Kasumi-1 (cell line): ENCODE data around the gene CFAP43.
"Not testable (repeated sequence)": the region's sequence is repeated elsewhere in the genome, so short reads cannot be mapped to it uniquely, and the experiment has no call there.

Experiments used
- DNase-seq, 2 experiments: peaks; one replicate each; lab custom pipeline; 2025; lab: John Stamatoyannopoulos, UW

CFAP43 gene

DNA sequence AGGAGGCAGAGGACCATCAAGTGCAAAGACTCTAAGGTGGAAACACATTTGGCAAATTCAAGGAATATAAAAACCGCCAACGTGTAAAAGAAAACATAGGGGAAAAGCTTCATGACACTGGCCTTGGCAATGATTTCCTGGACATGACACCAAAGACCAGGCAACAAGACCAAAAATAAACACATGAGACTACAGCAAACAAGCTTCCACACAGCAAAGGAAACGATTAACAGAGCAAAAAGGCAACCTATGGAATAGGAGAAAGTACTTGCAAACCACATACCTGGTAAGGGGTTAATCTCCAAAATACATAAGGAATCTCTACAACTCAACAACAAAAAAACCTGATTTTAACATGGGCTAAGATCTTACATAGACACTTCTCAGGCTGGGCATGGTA is 26.0 kb upstream of the CFAP43 start:
- no peak for DNase-seq

DNA sequence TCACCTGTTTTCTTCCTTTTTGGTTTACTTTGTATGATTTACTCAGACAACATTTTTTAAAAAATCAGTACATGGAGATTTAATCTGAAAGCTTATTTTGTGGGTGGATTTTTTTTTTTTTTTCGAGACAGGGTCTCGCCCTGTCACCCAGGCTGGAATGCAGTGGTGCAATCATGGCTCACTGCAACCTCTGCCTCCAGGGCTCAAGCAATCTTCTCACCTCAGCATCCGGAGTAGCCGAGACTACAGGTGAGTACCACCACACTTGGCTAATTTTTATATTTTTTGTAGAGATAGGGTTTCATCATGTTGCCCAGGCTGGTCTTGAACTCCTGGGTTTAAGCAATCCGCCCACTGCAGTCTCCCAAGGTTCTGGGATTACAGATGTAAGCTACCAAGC is 25.1 kb upstream of the CFAP43 start:
- no peak for DNase-seq

DNA sequence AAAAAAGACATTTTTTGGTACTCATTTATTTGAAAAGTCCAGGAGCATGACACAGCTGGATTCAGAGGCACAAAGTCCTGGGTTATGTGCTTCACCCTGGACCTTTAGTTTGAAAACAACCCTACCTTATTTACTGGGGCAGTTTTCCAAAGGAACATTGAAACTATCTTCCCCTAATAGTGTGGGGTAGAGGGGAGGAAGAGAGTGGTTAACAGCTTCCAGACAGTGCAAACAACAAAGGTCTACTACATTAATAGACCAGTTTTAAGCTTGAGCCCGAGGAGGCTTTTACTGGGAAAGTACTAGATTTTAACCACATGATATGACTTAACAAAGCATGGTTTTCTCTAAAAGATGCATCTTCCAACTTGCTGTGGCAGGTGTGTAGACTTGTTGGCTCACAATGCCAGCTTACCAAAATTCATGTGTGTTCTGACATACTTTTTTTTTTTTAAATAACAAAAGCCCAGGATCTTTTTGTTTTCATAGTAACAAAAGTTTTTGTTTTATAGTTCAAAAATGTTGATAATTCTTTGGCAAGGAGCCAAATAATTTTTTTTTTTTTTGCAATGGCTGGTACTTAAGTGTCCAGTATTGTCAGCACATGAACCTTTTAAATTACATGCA is 24.3 kb upstream of the CFAP43 start:
- DNase-seq: peak; percentile 30 to 39

GRCh38 chr10:104255311-104255981 is 23.3 kb upstream of the CFAP43 start:
- DNase-seq: peak; percentile 85 to 86

GRCh38 chr10:104254493-104255310 is 22.5 kb upstream of the CFAP43 start, which contains the start of gene GSTO1:
Gene GSTO1 (plus strand): TSS chr10:104254892. CDS start chr10:104254929, 37 bp downstream.
- DNase-seq: peak; percentile 95

DNA sequence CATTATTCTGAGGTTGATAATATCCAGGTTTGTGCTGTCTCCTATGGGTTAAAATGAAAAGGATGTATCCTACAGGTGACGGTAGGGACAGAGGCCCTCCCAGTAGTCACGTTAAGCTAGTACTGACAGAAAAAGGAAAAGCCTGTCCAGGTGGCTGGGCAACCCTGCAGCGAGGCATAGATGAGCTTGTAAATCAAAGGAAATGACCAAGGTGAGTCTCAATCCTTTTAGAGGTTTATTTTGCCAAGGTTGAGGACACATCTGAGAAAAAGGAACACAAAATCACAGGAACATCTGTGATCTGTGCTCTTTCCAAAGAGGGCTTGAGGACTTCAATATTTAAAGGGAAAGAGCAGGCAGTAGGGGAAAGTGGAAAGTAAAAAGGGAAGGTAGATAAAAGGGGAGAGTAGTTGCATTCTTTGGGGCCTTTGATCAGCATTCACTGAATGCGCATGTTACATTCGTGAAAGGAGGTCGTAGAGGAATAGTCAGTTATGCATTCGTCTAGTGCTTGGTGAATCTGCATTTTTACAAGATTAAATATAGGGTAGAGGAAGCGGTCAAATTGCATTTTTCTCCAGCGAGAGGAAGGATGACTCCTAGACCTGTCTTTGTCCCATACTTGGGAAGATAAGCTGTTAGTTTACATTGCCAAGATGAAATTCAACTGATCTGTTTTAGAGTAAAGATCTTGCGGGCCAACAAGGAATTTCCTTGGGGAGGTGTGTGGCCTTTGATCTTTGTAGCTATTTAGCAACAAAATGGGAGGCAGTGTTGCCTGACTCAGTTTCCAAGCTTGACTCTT is 21.6 kb upstream of the CFAP43 start:
- DNase-seq: no peak

- DNase-seq: no peak
These were observed 20.9 kb upstream of the CFAP43 start for GRCh38 chr10:104253106-104253505.

GRCh38 chr10:104252368-104252767 is 20.2 kb upstream of the CFAP43 start:
- DNase-seq: peak in 1 of 2 experiments; percentile 3

DNA sequence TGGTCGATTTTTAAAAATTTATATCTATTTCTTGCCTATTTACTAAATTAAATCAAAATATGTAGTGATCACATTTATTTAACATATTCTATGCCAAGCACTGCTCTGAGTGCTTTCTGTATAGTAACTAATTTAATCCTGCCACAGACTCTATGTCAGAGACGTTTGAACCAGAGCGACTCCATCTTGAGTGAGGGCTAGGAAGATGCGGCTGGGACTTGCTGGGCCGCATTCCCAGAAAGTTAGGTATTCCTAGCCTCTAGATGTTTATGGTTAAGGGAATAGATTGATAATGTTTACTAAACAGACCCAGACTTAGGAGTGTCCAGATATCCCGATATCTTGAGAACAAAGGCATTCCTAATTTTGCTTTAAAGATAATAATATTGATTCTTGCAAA is 19.3 kb upstream of the CFAP43 start:
- no peak for DNase-seq

GRCh38 chr10:104250371-104250770 is 18.2 kb upstream of the CFAP43 start:
- DNase-seq: no peak

- not testable (repeated sequence) for DNase-seq
These were observed 16.8 kb upstream of the CFAP43 start for GRCh38 chr10:104248931-104249330.

DNA sequence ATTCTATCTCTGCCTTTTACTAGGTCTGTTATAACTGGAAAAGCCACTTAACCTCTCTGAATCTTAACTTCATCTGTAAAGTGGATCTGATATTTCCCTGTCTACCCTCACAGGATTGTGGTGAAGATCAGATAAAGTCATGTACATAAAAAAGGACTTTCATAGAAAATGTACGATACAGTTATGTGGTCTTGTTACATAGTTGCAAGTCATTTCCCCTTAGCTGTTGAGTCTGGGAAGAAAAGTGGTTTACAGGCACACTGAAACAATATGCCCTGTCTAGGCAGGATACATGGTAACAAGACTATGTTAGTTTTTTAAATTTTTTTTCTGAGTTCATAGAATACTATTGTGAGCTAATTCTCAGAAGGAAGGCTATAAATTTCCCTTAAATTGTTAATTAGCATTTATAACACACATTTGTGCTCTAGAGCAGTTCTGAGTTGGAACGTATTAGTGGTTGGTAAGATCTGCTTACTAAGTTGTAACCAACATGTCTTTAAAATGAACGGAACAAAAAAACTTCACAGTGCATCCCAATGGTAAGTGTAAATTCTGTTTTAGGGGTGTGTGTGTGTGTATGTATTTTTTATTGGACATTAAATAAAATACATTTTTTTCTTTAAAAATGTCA is 15.5 kb upstream of the CFAP43 start:
- no peak for DNase-seq

- no peak for DNase-seq
These were observed 14.8 kb upstream of the CFAP43 start for GRCh38 chr10:104246976-104247375.

GRCh38 chr10:104245066-104245632 is 13.0 kb upstream of the CFAP43 start:
- no peak for DNase-seq

DNA sequence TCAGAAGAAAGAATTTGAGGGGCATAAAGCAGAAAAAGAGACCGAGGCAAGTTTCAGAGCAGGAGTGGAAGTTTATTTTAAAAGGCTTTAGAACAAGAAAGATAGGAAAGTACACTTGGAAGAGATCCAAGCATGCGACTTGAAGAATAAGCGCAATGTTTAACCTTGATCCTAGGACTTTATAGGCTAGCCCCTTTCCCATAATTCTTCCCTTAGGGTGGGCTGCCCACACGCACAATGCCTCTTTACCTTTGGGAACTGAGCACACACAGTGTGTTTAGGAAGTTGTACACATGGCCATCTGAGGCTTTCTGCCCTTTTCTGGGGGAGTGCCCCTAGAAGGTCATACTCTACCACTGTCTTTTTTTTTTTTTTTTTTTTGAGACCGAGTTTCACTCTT is 11.3 kb upstream of the CFAP43 start:
- no peak for DNase-seq

DNA sequence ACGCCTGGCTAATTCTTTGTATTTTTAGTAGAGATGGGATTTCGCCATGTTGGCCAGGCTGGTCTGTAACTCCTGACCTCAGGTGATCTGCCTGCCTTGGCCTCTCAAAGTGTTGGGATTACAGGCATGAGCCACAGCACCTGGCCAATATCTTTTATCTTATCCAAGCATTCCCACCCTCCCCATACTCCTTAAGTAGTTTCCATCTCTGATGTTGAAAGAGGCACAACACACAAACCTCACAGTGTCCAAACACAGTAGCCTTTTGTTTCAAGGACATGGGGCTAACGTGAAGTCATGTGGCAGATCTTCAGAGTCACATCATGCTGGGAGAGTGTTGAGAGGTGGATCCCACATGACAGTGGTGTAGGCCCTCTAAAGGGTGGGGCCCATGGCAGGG is 10.8 kb upstream of the CFAP43 start:
- DNase-seq: not testable (repeated sequence)

DNA sequence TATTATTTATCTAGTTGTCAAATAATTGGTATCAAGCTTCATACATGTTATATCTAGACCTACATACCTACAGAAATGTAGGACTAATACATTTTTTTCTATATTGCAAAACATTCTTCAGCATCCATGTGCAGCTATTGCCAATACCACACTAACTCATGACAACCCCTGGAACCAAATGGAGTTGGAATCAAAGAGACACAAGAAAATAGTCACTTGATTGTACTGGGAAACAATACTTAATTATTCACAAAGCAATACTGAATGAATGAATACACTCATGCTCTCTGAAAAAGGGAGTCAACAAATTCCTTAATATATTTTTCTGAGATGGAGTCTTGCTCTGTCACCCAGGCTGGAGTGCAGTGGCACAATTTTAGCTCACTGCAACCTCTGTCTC is 10.4 kb upstream of the CFAP43 start:
- no peak for DNase-seq

DNA sequence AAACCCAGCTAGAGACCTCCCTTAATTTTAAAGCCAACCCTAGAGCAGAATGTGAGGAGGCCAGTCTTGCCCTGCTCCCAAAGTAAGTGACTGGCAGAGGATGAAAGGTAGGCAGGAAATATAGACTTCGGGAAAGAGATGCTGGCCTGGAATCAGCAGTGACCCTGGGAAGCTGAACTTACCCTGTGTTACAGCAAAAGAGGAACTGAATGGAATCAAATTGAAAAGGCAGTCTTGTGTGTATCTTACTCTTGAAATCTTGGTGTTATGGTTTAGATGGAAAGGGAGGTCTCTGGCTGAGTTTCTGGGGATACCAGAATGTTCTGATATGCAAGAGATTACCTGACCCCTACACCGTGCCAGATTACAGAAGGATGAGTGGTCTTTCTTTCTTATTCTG is 7.9 kb upstream of the CFAP43 start:
- DNase-seq: peak; percentile 20 to 45

- DNase-seq: no peak
These were observed 3.6 kb upstream of the CFAP43 start for GRCh38 chr10:104235801-104236200.

GRCh38 chr10:104234934-104235333 is 2.8 kb upstream of the CFAP43 start:
- no peak for DNase-seq

DNA sequence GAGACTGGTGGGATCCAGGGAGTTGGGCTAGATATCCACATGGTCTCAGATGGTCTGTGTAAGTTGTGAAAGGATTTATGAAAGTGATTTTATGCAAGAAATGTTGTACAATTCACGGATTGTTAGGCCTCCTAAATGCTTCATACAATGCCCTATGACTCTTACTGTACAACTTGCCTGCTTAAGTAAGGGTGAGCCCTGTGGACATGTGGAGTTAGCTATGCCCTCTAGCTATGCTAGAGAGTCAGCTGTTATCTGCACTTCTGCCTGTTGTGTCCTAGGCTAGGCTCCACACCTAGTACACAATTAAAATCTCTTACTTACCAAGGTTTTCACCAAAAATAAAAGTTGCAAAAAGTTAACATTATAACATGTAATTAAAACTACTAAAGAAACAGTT is 1.7 kb upstream of the CFAP43 start:
- no peak for DNase-seq
